HEK293 (cell line): Measurements from ENCODE around the gene NAV1.
A peak's percentile ranks its signal among the peaks of the same experiment; 100 is the strongest.

Source experiments
- GFI1B ChIP-seq: fragments of 450-650 bp; formaldehyde crosslinking; IDR thresholded peaks from 2 replicates; pipeline ENCODE4 v1.5.1; 2016; ENCODE audit warnings: missing biosample characterization, missing genetic modification characterization
- KLF7 ChIP-seq: fragments of 450-650 bp; formaldehyde crosslinking; IDR thresholded peaks from 2 replicates; pipeline ENCODE4 v1.5.1; 2016; ENCODE audit warnings: missing biosample characterization, missing genetic modification characterization, borderline replicate concordance
- KLF9 ChIP-seq: fragments of 450-650 bp; formaldehyde crosslinking; IDR thresholded peaks from 2 replicates; pipeline ENCODE4 v1.5.1; 2016; ENCODE audit warnings: missing biosample characterization, missing genetic modification characterization, low read depth
- SCRT2 ChIP-seq: fragments of 450-650 bp; formaldehyde crosslinking; IDR thresholded peaks from 2 replicates; pipeline ENCODE4 v1.5.1; 2016; ENCODE audit warnings: missing biosample characterization, missing genetic modification characterization
- ZBTB48 ChIP-seq: fragments of 450-650 bp; formaldehyde crosslinking; IDR thresholded peaks from 2 replicates; pipeline ENCODE4 v1.5.1; 2016; ENCODE audit warnings: missing biosample characterization, missing genetic modification characterization
- ZBTB7A ChIP-seq: fragments of 450-650 bp; formaldehyde crosslinking; IDR thresholded peaks from 2 replicates; pipeline ENCODE4 v1.5.1; 2016; ENCODE audit warnings: low read depth, missing biosample characterization, missing genetic modification characterization
- ZNF175 ChIP-seq: fragments of 450-650 bp; formaldehyde crosslinking; IDR thresholded peaks from 2 replicates; pipeline ENCODE4 v1.5.1; 2016; ENCODE audit warnings: missing biosample characterization, missing genetic modification characterization
- ZNF19 ChIP-seq: fragments of 450-650 bp; formaldehyde crosslinking; IDR thresholded peaks from 2 replicates; pipeline ENCODE4; 2016; ENCODE audit warnings: missing biosample characterization, missing genetic modification characterization, low read depth
- ZNF202 ChIP-seq: fragments of 450-650 bp; formaldehyde crosslinking; IDR thresholded peaks from 2 replicates; pipeline ENCODE4 v1.5.1; 2016; ENCODE audit warnings: missing biosample characterization, missing genetic modification characterization, borderline replicate concordance
- ZNF239 ChIP-seq: fragments of 450-650 bp; formaldehyde crosslinking; IDR thresholded peaks from 2 replicates; pipeline ENCODE4 v1.5.1; 2016; ENCODE audit warnings: missing biosample characterization, missing genetic modification characterization
- ZNF248 ChIP-seq: fragments of 450-650 bp; formaldehyde crosslinking; IDR thresholded peaks from 2 replicates; pipeline ENCODE4 v1.5.1; 2017; ENCODE audit warnings: missing biosample characterization, missing genetic modification characterization
- ZNF571 ChIP-seq: fragments of 450-650 bp; formaldehyde crosslinking; IDR thresholded peaks from 2 replicates; pipeline ENCODE4 v1.5.0; 2017; ENCODE audit warnings: missing biosample characterization, missing genetic modification characterization
- ZNF600 ChIP-seq: fragments of 450-650 bp; formaldehyde crosslinking; IDR thresholded peaks from 2 replicates; pipeline ENCODE4 v1.5.1; 2016; ENCODE audit warnings: missing biosample characterization, missing genetic modification characterization
- ZNF660 ChIP-seq: fragments of 450-650 bp; IDR thresholded peaks from 2 replicates; pipeline ENCODE4 v1.5.1; 2018; ENCODE audit warnings: missing biosample characterization, mild to moderate bottlenecking, missing genetic modification characterization
- ZNF707 ChIP-seq: fragments of 450-650 bp; formaldehyde crosslinking; IDR thresholded peaks from 2 replicates; pipeline ENCODE4 v1.5.1; 2016; ENCODE audit warnings: missing biosample characterization, missing genetic modification characterization
- ZNF837 ChIP-seq: fragments of 450-650 bp; formaldehyde crosslinking; IDR thresholded peaks from 2 replicates; pipeline ENCODE4 v1.5.1; 2016; ENCODE audit warnings: missing biosample characterization, missing genetic modification characterization
- ZNF843 ChIP-seq: fragments of 450-650 bp; formaldehyde crosslinking; IDR thresholded peaks from 2 replicates; pipeline ENCODE4 v1.5.1; 2016; ENCODE audit warnings: missing biosample characterization, missing genetic modification characterization
- ZXDB ChIP-seq: fragments of 450-650 bp; formaldehyde crosslinking; IDR thresholded peaks from 2 replicates; pipeline ENCODE4 v1.5.1; 2016; ENCODE audit warnings: missing biosample characterization, missing genetic modification characterization
- TF ChIP-seq, protein P1 (sequence below): fragments of 450-650 bp; formaldehyde crosslinking; IDR thresholded peaks from 2 replicates; pipeline ENCODE4 v1.5.1; 2016; ENCODE audit warnings: missing biosample characterization, missing genetic modification characterization, borderline replicate concordance
- TF ChIP-seq, protein P2 (sequence below): fragments of 450-650 bp; formaldehyde crosslinking; IDR thresholded peaks from 2 replicates; pipeline ENCODE4 v1.5.1; 2017; ENCODE audit warnings: missing biosample characterization, missing genetic modification characterization
- TF ChIP-seq, protein P3 (sequence below): fragments of 450-650 bp; formaldehyde crosslinking; IDR thresholded peaks from 2 replicates; pipeline ENCODE4 v1.5.1; 2016; ENCODE audit warnings: missing biosample characterization, missing genetic modification characterization, borderline replicate concordance
- TF ChIP-seq, protein P4 (sequence below): fragments of 450-650 bp; formaldehyde crosslinking; IDR thresholded peaks from 2 replicates; pipeline ENCODE4 v1.5.1; 2016; ENCODE audit warnings: missing biosample characterization, missing genetic modification characterization, low read depth
- TF ChIP-seq, protein P5 (sequence below): fragments of 450-650 bp; formaldehyde crosslinking; IDR thresholded peaks from 2 replicates; pipeline ENCODE4 v1.5.1; 2017; ENCODE audit warnings: missing biosample characterization, missing genetic modification characterization

NAV1 gene

DNA sequence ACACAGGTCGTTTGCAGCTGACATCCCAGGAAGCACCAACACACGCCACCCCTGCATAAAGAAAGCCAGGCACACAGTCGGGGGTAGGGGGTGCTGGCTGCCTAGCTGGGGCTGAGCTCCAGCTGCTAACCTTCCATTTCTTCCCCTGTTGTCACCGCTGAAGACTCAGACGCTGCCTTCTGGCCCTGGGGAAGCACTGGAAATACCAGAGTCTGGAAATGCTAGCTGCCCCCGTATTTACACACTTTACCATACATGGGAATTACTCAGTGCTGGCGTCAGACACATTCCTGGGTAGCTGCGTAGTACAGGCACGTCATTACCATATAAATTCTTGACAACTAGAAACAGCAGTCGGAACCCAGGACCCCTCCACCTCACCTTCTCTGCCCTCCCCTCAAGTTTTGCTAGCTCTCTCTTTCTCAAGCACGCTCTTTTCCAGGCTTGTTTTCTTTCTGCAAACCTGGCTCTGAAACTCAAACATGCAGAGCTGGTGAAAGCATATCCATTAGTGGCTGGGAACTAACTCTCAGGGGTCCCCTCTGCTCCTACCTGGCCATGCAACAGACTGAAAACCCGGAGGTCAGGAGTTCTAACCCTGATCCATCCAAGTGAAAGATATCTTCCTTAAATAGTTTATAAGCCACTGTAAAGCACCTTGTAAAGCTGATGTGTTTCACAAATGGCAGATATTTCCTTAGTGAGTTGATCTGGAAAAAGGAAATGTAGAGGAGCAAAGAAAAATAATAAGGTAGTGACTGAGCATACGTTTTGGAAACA lies 35.3 kb upstream of the NAV1 start (continued):
- TF ChIP-seq, protein P1, sequence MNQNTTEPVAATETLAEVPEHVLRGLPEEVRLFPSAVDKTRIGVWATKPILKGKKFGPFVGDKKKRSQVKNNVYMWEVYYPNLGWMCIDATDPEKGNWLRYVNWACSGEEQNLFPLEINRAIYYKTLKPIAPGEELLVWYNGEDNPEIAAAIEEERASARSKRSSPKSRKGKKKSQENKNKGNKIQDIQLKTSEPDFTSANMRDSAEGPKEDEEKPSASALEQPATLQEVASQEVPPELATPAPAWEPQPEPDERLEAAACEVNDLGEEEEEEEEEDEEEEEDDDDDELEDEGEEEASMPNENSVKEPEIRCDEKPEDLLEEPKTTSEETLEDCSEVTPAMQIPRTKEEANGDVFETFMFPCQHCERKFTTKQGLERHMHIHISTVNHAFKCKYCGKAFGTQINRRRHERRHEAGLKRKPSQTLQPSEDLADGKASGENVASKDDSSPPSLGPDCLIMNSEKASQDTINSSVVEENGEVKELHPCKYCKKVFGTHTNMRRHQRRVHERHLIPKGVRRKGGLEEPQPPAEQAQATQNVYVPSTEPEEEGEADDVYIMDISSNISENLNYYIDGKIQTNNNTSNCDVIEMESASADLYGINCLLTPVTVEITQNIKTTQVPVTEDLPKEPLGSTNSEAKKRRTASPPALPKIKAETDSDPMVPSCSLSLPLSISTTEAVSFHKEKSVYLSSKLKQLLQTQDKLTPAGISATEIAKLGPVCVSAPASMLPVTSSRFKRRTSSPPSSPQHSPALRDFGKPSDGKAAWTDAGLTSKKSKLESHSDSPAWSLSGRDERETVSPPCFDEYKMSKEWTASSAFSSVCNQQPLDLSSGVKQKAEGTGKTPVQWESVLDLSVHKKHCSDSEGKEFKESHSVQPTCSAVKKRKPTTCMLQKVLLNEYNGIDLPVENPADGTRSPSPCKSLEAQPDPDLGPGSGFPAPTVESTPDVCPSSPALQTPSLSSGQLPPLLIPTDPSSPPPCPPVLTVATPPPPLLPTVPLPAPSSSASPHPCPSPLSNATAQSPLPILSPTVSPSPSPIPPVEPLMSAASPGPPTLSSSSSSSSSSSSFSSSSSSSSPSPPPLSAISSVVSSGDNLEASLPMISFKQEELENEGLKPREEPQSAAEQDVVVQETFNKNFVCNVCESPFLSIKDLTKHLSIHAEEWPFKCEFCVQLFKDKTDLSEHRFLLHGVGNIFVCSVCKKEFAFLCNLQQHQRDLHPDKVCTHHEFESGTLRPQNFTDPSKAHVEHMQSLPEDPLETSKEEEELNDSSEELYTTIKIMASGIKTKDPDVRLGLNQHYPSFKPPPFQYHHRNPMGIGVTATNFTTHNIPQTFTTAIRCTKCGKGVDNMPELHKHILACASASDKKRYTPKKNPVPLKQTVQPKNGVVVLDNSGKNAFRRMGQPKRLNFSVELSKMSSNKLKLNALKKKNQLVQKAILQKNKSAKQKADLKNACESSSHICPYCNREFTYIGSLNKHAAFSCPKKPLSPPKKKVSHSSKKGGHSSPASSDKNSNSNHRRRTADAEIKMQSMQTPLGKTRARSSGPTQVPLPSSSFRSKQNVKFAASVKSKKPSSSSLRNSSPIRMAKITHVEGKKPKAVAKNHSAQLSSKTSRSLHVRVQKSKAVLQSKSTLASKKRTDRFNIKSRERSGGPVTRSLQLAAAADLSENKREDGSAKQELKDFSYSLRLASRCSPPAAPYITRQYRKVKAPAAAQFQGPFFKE (tag by site-specific recombination) = no peak
- no peak for TF ChIP-seq ZBTB7A (tag by site-specific recombination)
- no peak for TF ChIP-seq ZNF248 (tag by site-specific recombination)
- TF ChIP-seq ZNF175 (tag by site-specific recombination) = no peak
- no peak for TF ChIP-seq ZNF837 (tag by site-specific recombination)
- TF ChIP-seq, protein P2, sequence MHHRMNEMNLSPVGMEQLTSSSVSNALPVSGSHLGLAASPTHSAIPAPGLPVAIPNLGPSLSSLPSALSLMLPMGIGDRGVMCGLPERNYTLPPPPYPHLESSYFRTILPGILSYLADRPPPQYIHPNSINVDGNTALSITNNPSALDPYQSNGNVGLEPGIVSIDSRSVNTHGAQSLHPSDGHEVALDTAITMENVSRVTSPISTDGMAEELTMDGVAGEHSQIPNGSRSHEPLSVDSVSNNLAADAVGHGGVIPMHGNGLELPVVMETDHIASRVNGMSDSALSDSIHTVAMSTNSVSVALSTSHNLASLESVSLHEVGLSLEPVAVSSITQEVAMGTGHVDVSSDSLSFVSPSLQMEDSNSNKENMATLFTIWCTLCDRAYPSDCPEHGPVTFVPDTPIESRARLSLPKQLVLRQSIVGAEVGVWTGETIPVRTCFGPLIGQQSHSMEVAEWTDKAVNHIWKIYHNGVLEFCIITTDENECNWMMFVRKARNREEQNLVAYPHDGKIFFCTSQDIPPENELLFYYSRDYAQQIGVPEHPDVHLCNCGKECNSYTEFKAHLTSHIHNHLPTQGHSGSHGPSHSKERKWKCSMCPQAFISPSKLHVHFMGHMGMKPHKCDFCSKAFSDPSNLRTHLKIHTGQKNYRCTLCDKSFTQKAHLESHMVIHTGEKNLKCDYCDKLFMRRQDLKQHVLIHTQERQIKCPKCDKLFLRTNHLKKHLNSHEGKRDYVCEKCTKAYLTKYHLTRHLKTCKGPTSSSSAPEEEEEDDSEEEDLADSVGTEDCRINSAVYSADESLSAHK (tag by site-specific recombination) = peak; percentile 75
- TF ChIP-seq ZNF707 (tag by site-specific recombination) = no peak
- TF ChIP-seq ZNF600 (tag by site-specific recombination) = peak; percentile 85
- no peak for TF ChIP-seq ZNF202 (tag by site-specific recombination)
- TF ChIP-seq KLF9 = no peak
- no peak for TF ChIP-seq ZBTB48 (tag by site-specific recombination)
- TF ChIP-seq KLF7 (tag by site-specific recombination) = no peak
- no peak for TF ChIP-seq SCRT2 (tag by site-specific recombination)
- TF ChIP-seq GFI1B (tag by site-specific recombination) = no peak
- no peak for TF ChIP-seq ZNF239 (tag by site-specific recombination)
- TF ChIP-seq ZNF660 = peak; percentile 88; the same call in 1 of the 2 replicates
- TF ChIP-seq ZNF571 = no peak
- TF ChIP-seq ZNF19 = no peak
- 0 out of 2 replicates have a peak, but pooled peaks have one; percentile 46 for TF ChIP-seq ZNF843 (tag by site-specific recombination)
- TF ChIP-seq, protein P3, sequence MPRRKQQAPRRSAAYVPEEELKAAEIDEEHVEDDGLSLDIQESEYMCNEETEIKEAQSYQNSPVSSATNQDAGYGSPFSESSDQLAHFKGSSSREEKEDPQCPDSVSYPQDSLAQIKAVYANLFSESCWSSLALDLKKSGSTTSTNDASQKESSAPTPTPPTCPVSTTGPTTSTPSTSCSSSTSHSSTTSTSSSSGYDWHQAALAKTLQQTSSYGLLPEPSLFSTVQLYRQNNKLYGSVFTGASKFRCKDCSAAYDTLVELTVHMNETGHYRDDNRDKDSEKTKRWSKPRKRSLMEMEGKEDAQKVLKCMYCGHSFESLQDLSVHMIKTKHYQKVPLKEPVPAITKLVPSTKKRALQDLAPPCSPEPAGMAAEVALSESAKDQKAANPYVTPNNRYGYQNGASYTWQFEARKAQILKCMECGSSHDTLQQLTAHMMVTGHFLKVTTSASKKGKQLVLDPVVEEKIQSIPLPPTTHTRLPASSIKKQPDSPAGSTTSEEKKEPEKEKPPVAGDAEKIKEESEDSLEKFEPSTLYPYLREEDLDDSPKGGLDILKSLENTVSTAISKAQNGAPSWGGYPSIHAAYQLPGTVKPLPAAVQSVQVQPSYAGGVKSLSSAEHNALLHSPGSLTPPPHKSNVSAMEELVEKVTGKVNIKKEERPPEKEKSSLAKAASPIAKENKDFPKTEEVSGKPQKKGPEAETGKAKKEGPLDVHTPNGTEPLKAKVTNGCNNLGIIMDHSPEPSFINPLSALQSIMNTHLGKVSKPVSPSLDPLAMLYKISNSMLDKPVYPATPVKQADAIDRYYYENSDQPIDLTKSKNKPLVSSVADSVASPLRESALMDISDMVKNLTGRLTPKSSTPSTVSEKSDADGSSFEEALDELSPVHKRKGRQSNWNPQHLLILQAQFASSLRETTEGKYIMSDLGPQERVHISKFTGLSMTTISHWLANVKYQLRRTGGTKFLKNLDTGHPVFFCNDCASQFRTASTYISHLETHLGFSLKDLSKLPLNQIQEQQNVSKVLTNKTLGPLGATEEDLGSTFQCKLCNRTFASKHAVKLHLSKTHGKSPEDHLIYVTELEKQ (tag by site-specific recombination) = no peak
- TF ChIP-seq, protein P4, sequence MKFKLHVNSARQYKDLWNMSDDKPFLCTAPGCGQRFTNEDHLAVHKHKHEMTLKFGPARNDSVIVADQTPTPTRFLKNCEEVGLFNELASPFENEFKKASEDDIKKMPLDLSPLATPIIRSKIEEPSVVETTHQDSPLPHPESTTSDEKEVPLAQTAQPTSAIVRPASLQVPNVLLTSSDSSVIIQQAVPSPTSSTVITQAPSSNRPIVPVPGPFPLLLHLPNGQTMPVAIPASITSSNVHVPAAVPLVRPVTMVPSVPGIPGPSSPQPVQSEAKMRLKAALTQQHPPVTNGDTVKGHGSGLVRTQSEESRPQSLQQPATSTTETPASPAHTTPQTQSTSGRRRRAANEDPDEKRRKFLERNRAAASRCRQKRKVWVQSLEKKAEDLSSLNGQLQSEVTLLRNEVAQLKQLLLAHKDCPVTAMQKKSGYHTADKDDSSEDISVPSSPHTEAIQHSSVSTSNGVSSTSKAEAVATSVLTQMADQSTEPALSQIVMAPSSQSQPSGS (tag by site-specific recombination) = peak; percentile 81
- TF ChIP-seq, protein P5, sequence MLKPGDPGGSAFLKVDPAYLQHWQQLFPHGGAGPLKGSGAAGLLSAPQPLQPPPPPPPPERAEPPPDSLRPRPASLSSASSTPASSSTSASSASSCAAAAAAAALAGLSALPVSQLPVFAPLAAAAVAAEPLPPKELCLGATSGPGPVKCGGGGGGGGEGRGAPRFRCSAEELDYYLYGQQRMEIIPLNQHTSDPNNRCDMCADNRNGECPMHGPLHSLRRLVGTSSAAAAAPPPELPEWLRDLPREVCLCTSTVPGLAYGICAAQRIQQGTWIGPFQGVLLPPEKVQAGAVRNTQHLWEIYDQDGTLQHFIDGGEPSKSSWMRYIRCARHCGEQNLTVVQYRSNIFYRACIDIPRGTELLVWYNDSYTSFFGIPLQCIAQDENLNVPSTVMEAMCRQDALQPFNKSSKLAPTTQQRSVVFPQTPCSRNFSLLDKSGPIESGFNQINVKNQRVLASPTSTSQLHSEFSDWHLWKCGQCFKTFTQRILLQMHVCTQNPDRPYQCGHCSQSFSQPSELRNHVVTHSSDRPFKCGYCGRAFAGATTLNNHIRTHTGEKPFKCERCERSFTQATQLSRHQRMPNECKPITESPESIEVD = no peak; the same call in 1 of the 2 replicates
- TF ChIP-seq ZXDB = peak; percentile 73
